ENCODE results near the gene SNX30.
A peak's percentile ranks its signal among the peaks of the same experiment; 100 is the strongest.

The SNX30 gene

DNA sequence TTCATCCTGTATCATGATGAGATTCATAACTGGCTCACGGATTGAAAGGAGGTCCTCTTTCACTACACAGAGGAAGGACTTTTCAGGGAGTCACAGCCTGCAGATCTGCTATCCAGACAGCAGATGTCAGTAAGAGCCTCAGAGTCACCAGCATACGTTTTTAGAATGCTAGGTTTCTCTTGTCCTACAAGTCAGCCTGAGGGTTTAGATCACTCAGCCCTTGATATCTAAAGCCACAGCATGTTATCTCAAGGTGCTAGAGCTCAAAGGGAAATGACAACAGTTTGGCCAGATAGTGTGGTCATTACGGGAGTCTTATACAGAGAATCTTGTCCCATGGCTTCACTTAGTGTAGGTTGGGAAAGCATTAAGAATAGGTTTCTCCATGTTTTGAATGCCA, 171.0 kb downstream of the SNX30 start:
- in situ Hi-C loops (cut with MboI; ENCODE audit: low sequenced_read_pairs, unreplicated experiment): no loop called here
- TF ChIP-seq CTCF (IDR thresholded peaks at IDR 0.05; ENCODE audit: borderline replicate concordance, control extremely low read depth, extremely low read depth, insufficient read depth, missing control alignments): peak; percentile 34
- DNase-seq (ENCODE audit: low spot score): no peak
